ENCODE measurements around the gene PRKN. TPM values are rescaled to one million over a fixed set of nuclear protein-coding genes. Genes with fewer than 3 reads are reported as not detected.

Gene PRKN
- total RNA-seq, 4 donors from 2014 or later, result 4.4 to 669 (median 10.5) TPM

DNA sequence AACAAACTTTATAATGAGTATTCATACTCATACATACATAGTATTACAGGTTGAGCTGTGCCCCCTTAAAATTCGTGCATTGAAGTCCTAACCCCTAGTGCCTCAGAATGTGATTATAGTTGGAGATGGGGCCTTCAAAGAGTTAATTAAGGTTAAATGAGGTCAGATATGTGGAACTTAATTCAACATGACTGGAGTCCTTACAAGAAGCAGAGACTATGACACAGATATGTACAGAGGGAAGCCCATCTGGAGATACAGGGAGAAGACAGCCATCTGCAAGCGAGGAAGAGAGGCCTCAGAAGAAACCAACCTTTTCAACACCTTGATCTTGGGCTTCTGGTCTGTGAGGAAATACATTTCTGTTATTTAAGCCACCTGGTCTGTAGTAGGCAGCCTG lies 917.6 kb downstream of the PRKN start:
- H3K27me3 ChIP-seq, result no peaks in the 10 kb centered on the region
- no peaks in the 10 kb centered on the region for H3K36me3 ChIP-seq
- H3K4me1 ChIP-seq, result no peaks in the 10 kb centered on the region
- no peak overlapping the region for H3K4me3 ChIP-seq
- no peak overlapping the region for H3K27ac ChIP-seq
- DNase-seq, result no peak
- TF ChIP-seq POLR2A (IDR thresholded peaks at IDR 0.05), result no peak
- TF ChIP-seq, protein P1, sequence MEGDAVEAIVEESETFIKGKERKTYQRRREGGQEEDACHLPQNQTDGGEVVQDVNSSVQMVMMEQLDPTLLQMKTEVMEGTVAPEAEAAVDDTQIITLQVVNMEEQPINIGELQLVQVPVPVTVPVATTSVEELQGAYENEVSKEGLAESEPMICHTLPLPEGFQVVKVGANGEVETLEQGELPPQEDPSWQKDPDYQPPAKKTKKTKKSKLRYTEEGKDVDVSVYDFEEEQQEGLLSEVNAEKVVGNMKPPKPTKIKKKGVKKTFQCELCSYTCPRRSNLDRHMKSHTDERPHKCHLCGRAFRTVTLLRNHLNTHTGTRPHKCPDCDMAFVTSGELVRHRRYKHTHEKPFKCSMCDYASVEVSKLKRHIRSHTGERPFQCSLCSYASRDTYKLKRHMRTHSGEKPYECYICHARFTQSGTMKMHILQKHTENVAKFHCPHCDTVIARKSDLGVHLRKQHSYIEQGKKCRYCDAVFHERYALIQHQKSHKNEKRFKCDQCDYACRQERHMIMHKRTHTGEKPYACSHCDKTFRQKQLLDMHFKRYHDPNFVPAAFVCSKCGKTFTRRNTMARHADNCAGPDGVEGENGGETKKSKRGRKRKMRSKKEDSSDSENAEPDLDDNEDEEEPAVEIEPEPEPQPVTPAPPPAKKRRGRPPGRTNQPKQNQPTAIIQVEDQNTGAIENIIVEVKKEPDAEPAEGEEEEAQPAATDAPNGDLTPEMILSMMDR (IDR thresholded peaks at IDR 0.05), result no peak
- no peaks in the 10 kb centered on the region for H3K9me3 ChIP-seq

GRCh38 chr6:161804838-161805237 lies 922.7 kb downstream of the PRKN start:
- TF ChIP-seq, protein P1 (IDR thresholded peaks at IDR 0.05), result no peak
- no peak for TF ChIP-seq POLR2A (IDR thresholded peaks at IDR 0.05)
- Histone ChIP-seq H3K9me3 (no peaks in the 10 kb centered on the region), H3K4me1 (no peaks in the 10 kb centered on the region), H3K4me3 (no peak overlapping the region), H3K36me3 (no peaks in the 10 kb centered on the region), H3K27ac (no peak overlapping the region), H3K27me3 (no peaks in the 10 kb centered on the region)
- DNase-seq, result no peak

- H3K27me3 ChIP-seq, result no peaks in the 10 kb centered on the region
- TF ChIP-seq POLR2A (IDR thresholded peaks at IDR 0.05), result no peak
- TF ChIP-seq, protein P1 (IDR thresholded peaks at IDR 0.05), result no peak
- no peaks in the 10 kb centered on the region for H3K36me3 ChIP-seq
- H3K27ac ChIP-seq, result no peak overlapping the region
- no peaks in the 10 kb centered on the region for H3K4me1 ChIP-seq
- no peak for DNase-seq
- H3K4me3 ChIP-seq, result no peak overlapping the region
- no peaks in the 10 kb centered on the region for H3K9me3 ChIP-seq
Measured at GRCh38 chr6:161803131-161803530, 924.4 kb downstream of the PRKN start.

- Histone ChIP-seq H3K36me3 (no peaks in the 10 kb centered on the region), H3K4me1 (no peaks in the 10 kb centered on the region), H3K27ac (no peak overlapping the region), H3K9me3 (no peaks in the 10 kb centered on the region), H3K4me3 (no peak overlapping the region), H3K27me3 (no peaks in the 10 kb centered on the region)
- TF ChIP-seq, protein P1 (IDR thresholded peaks at IDR 0.05), result no peak
- TF ChIP-seq POLR2A (IDR thresholded peaks at IDR 0.05), result no peak
- no peak for DNase-seq
Measured at GRCh38 chr6:161802231-161802630, 925.3 kb downstream of the PRKN start.

DNA sequence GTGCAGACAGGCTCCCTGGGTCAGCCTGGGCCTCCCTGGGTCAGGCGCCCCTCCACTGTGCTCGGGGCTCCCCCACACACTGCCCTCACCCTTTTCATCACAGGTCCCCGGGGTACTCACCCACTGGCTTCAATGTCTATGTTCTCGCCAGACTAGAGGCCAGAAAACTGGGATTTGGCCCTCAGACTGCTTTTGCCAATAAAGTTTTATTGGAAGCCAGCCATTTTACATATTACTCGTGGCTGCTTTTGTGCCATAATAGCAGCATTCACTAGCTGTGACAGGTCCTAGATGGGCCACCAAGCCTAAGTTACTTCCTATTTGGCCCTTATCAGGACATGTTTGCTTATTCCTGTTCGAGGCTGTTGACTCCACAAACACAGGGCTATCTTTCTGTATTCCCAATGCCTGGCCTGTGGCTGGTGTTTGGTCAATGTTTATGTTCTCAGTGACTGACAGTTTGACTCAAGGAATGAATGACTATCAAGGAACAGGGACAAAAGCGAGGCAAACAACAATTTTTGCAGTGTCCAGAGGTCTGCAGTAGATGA lies 928.6 kb downstream of the PRKN start:
- Histone ChIP-seq H3K36me3 (no peaks in the 10 kb centered on the region), H3K9me3 (no peaks in the 10 kb centered on the region), H3K4me3 (no peak overlapping the region), H3K27ac (no peak overlapping the region), H3K27me3 (no peaks in the 10 kb centered on the region), H3K4me1 (no peaks in the 10 kb centered on the region)
- no peak for DNase-seq
- TF ChIP-seq POLR2A (IDR thresholded peaks at IDR 0.05), result no peak
- TF ChIP-seq, protein P1 (IDR thresholded peaks at IDR 0.05), result no peak

DNA sequence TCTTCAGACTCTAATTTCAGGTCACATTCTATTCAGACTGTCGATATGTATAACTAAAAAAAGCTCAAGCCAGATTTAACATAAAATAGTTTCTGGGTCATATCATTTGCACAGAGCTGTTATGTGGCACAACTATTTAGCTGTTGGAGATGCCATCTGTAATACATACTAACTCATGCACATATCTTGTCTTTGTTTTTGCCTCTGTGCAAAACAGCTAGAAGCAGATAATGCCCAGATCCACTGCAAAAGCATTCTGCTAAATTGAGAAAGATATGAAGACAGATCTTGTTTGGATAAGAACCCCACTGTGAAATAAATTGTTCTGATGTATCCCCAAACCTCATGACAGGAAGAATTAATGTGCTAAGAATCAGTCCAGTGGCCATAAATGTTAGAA lies 930.9 kb downstream of the PRKN start:
- no peak for TF ChIP-seq POLR2A (IDR thresholded peaks at IDR 0.05)
- TF ChIP-seq, protein P1 (IDR thresholded peaks at IDR 0.05), result no peak

More for the DNA sequence above, 930.9 kb downstream of the PRKN start:
- H3K4me1 ChIP-seq, result no peaks in the 10 kb centered on the region
- no peak overlapping the region for H3K27ac ChIP-seq
- H3K27me3 ChIP-seq, result no peaks in the 10 kb centered on the region
- DNase-seq, result no peak
- H3K9me3 ChIP-seq, result peaks cover 0 to 3% (median 0%) of the 10 kb centered on the region in 4 donors
- no peak overlapping the region for H3K4me3 ChIP-seq
- no peaks in the 10 kb centered on the region for H3K36me3 ChIP-seq
